SK-N-SH (cell line): ENCODE measurements around the gene NCKAP5. TPM values are rescaled to one million over a fixed set of nuclear protein-coding genes. Genes with fewer than 3 reads are reported as not detected.

ENCODE experiments used
- CTCF ChIA-PET: fragments of 300-600, 350-600 bp; formaldehyde crosslinking; extraction: SDS; loops from one replicate; lab custom pipeline; 2021; lab: Yijun Ruan, JAX
- POLR2A ChIA-PET: fragments of 350-600 bp; sonication (Branson Sonifier 250); formaldehyde crosslinking; extraction: SDS; loops from one replicate; lab custom pipeline; 2020; ENCODE audit warnings: antibody characterized with exemption, inconsistent platforms; lab: Yijun Ruan, JAX
- DNase-seq: peaks from one replicate; pipeline ENCODE4 v3.0.0; 2012
- H2AFZ ChIP-seq: fragments of 200-600 bp; sonication (generic); 2 replicates; pipeline ENCODE4 v1.8.1; 2016; ENCODE audit warnings: antibody characterized with exemption, mild to moderate bottlenecking, low read depth
- H3F3A ChIP-seq: fragments of 200-600 bp; sonication (generic); replicated peaks from 2 replicates; pipeline ENCODE3; 2016; ENCODE audit warnings: antibody characterized with exemption, mild to moderate bottlenecking; ENCODE audit not compliant: insufficient read depth
- H3K27ac ChIP-seq, 2 experiments: fragments of 200-500 bp in 1 of 2; fragments of 200-600 bp in 1 of 2; sonication (Bioruptor generic) in 1 of 2; sonication (generic), shearing (Covaris generic) in 1 of 2; 2 replicates each; pipeline versions ENCODE4 v1.5.1 to v1.6.1; 2014 to 2016; ENCODE audit warnings: low read depth in 2 of 2, inconsistent platforms in 1 of 2, low read length in 1 of 2, mild to moderate bottlenecking in 1 of 2, mixed read lengths in 1 of 2
- H3K27me3 ChIP-seq: fragments of 200-600 bp; sonication (generic), shearing (Covaris generic); 2 replicates; pipeline ENCODE4 v1.6.1; 2016; ENCODE audit warnings: mixed run types; ENCODE audit not compliant: insufficient read depth
- H3K36me3 ChIP-seq, 2 experiments: fragments of 200-500 bp in 1 of 2; fragments of 200-600 bp in 1 of 2; sonication (Bioruptor generic) in 1 of 2; sonication (generic) in 1 of 2; replicated peaks in 1 of 2; 2 replicates each; pipeline versions ENCODE3 to v1.5.1; 2014 to 2016; ENCODE audit warnings: low read length in 1 of 2, mild to moderate bottlenecking in 1 of 2; ENCODE audit not compliant: insufficient read depth in 2 of 2, control insufficient read depth in 1 of 2
- H3K4me1 ChIP-seq, 2 experiments: fragments of 200-500 bp in 1 of 2; fragments of 200-600 bp in 1 of 2; sonication (Bioruptor generic) in 1 of 2; sonication (generic), shearing (Covaris generic) in 1 of 2; 2 replicates each; pipeline versions ENCODE4 v1.5.1 to v1.6.1; 2014 to 2016; ENCODE audit warnings: low read depth in 1 of 2, low read length in 1 of 2, mixed run types in 1 of 2; ENCODE audit not compliant: insufficient read depth in 2 of 2, control insufficient read depth in 1 of 2
- H3K4me2 ChIP-seq: fragments of 200-600 bp; sonication (generic), shearing (Covaris generic); 2 replicates; pipeline ENCODE4 v1.6.1; 2017; ENCODE audit warnings: mixed run types
- H3K4me3 ChIP-seq, 2 experiments: fragments of 200-500 bp in 1 of 2; fragments of 200-600 bp in 1 of 2; sonication (Bioruptor generic) in 1 of 2; sonication (generic), shearing (Covaris generic) in 1 of 2; 2 replicates each; pipeline versions ENCODE4 v1.5.1 to v1.8.1; 2014 to 2016; ENCODE audit warnings: low read depth in 2 of 2, inconsistent platforms in 1 of 2, low read length in 1 of 2, mild to moderate bottlenecking in 1 of 2, mixed read lengths in 1 of 2, moderate library complexity in 1 of 2
- H3K79me2 ChIP-seq: fragments of 200-600 bp; sonication (generic); 2 replicates; pipeline ENCODE4 v1.8.1; 2017; ENCODE audit warnings: mild to moderate bottlenecking; ENCODE audit not compliant: insufficient read depth
- H3K9ac ChIP-seq: fragments of 200-600 bp; sonication (generic); 2 replicates; pipeline ENCODE4 v1.6.1; 2017; ENCODE audit warnings: mixed run types
- H3K9me2 ChIP-seq: fragments of 200-600 bp; sonication (generic); 2 replicates; pipeline ENCODE4 v1.6.1; 2017; ENCODE audit warnings: mixed run types
- H3K9me3 ChIP-seq: fragments of 200-600 bp; sonication (generic); 2 replicates; pipeline ENCODE4 v1.6.1; 2017; ENCODE audit warnings: mixed run types, mild to moderate bottlenecking, moderate library complexity
- H4K20me1 ChIP-seq: fragments of 200-600 bp; sonication (generic); 2 replicates; pipeline ENCODE4 v1.6.1; 2017; ENCODE audit warnings: mild to moderate bottlenecking, mixed run types; ENCODE audit not compliant: insufficient read depth
- EP300 ChIP-seq, 2 experiments: IDR thresholded peaks; 2 replicates each; pipeline versions ENCODE4 v1.4.0 to v1.6.1; 2012; ENCODE audit warnings: borderline replicate concordance in 1 of 2, low read depth in 1 of 2, low read length in 1 of 2
- EZH2phosphoT487 ChIP-seq: fragments of 200-600 bp; sonication (generic); IDR thresholded peaks from 2 replicates; pipeline ENCODE4 v1.6.1; 2017; ENCODE audit warnings: low read depth, mixed run types, mild to moderate bottlenecking, antibody characterized with exemption, moderate library complexity, borderline replicate concordance
- FOSL2 ChIP-seq: IDR thresholded peaks from 2 replicates; pipeline ENCODE4 v1.4.0; 2012; ENCODE audit warnings: low read depth, mild to moderate bottlenecking, moderate library complexity, borderline replicate concordance
- FOXJ3 ChIP-seq: sonication (generic); formaldehyde crosslinking; IDR thresholded peaks from 2 replicates; pipeline ENCODE4 v1.5.1; 2020; ENCODE audit warnings: mild to moderate bottlenecking, missing genetic modification reagents
- GABPA ChIP-seq: IDR thresholded peaks from 2 replicates; pipeline ENCODE4 v1.4.0; 2012; ENCODE audit warnings: low read depth, mild to moderate bottlenecking
- GATA2 ChIP-seq: sonication (generic); formaldehyde crosslinking; IDR thresholded peaks from 2 replicates; pipeline ENCODE4 v1.5.0; 2020; ENCODE audit warnings: mild to moderate bottlenecking, missing genetic modification reagents
- JUND ChIP-seq: IDR thresholded peaks from 2 replicates; pipeline ENCODE4 v1.4.0; 2012
- MEF2A ChIP-seq: IDR thresholded peaks from 2 replicates; pipeline ENCODE4 v1.4.0; 2012; ENCODE audit warnings: low read depth, borderline replicate concordance
- MXI1 ChIP-seq: IDR thresholded peaks from 2 replicates; pipeline ENCODE4 v1.6.1; 2012; ENCODE audit warnings: mild to moderate bottlenecking, low read depth, low read length, improper control_type of control experiment
- RAD21 ChIP-seq: IDR thresholded peaks from 2 replicates; pipeline ENCODE4 v1.6.1; 2012; ENCODE audit warnings: mild to moderate bottlenecking, low read length
- TCF12 ChIP-seq: IDR thresholded peaks from 2 replicates; pipeline ENCODE4 v1.4.0; 2012
- TEAD4 ChIP-seq: IDR thresholded peaks from 2 replicates; pipeline ENCODE4 v1.4.0; 2012; ENCODE audit warnings: mild to moderate bottlenecking, borderline replicate concordance; ENCODE audit not compliant: insufficient read depth
- WGBS: methylation state at CpG from one replicate; pipeline ENCODE4 v1.1.6; 2017; ENCODE audit warnings: low lambda C conversion rate; 5-methylcytosine and 5-hydroxymethylcytosine counted together
- polyA plus RNA-seq, 3 experiments: library from polyadenylated mRNA; depleted of rRNA; stranded (reverse); fragments of >200 nt; gene quantifications; 2 replicates each; pipeline ENCODE4 v1.2.3, GENCODE V29; 2012
- TF ChIP-seq, protein P1 (sequence below): IDR thresholded peaks from 2 replicates; pipeline ENCODE4 v1.4.0; 2012; ENCODE audit warnings: low read depth, borderline replicate concordance
- TF ChIP-seq, protein P2 (sequence below): IDR thresholded peaks from 2 replicates; pipeline ENCODE4 v1.4.0; 2012; ENCODE audit warnings: low read depth, borderline replicate concordance
- TF ChIP-seq, protein P3 (sequence below): IDR thresholded peaks from 2 replicates; pipeline ENCODE4 v1.6.1; 2012; ENCODE audit warnings: mild to moderate bottlenecking, low read depth, low read length, moderate library complexity
- TF ChIP-seq, protein P4 (sequence below): fragments of 200-600 bp; sonication (generic); IDR thresholded peaks from 2 replicates; pipeline ENCODE4 v1.6.1; 2017; ENCODE audit warnings: antibody characterized with exemption, mild to moderate bottlenecking, moderate library complexity
- TF ChIP-seq, protein P5 (sequence below): IDR thresholded peaks from 2 replicates; pipeline ENCODE4; 2012

The NCKAP5 gene
- polyA plus RNA-seq, 1 of the 3 experiments (the other 2 are of a cell fraction) = 0.02 TPM

DNA sequence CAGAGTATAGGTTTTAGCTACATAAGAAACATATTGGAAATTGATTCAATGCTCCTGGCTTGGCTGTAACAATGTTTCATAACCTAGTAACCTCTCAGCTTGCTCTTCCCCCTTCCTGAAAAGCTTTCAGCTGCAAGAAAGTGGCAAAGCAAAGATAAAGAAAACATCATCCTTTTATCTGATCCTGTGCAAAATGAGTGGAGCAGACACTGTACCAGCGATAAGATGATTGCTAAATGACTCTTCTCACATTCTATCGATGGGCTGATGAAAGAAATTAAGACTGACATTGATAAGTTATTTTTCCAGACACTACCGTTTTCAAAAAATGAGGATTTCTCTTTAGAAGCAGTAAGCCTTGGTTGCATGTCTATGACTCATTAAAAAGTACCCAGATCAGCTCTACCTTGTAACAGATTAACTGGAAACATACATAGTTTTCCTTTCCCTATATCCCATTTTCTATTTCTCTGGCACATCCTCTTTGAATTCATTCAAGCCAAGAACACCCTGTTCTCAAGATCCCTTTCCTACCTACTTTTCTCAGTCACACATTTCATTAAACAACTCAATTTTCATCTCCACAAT, 811.2 kb downstream of the NCKAP5 start:
- 0 out of 2 replicates have a peak, but pooled peaks cover 6% of the 10 kb centered on the region for H3K9me3 ChIP-seq
- peak overlapping the region; percentile 38; the same call in 1 of the 2 replicates for H3K4me2 ChIP-seq
- H4K20me1 ChIP-seq = no peaks in the 10 kb centered on the region
- peaks cover 3% of the 10 kb centered on the region for H3F3A ChIP-seq
- H3K36me3 ChIP-seq = no peaks in the 10 kb centered on the region
- H3K79me2 ChIP-seq = no peaks in the 10 kb centered on the region
- DNase-seq = peak; percentile 16
- H3K27ac ChIP-seq = peak overlapping the region in 1 of 2 experiments; percentile 56; a peak in 2 of 4 replicates
- H3K9ac ChIP-seq = no peak overlapping the region
- peak; percentile 7; the same call in 1 of the 2 replicates for TF ChIP-seq RAD21
- TF ChIP-seq TCF12 = peak; percentile 50
- TF ChIP-seq GATA2 (CRISPR knock-in tag) = peak; percentile 83
- TF ChIP-seq, protein P1, sequence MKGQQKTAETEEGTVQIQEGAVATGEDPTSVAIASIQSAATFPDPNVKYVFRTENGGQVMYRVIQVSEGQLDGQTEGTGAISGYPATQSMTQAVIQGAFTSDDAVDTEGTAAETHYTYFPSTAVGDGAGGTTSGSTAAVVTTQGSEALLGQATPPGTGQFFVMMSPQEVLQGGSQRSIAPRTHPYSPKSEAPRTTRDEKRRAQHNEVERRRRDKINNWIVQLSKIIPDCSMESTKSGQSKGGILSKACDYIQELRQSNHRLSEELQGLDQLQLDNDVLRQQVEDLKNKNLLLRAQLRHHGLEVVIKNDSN = no peak
- no peak for TF ChIP-seq TEAD4
- TF ChIP-seq, protein P2, sequence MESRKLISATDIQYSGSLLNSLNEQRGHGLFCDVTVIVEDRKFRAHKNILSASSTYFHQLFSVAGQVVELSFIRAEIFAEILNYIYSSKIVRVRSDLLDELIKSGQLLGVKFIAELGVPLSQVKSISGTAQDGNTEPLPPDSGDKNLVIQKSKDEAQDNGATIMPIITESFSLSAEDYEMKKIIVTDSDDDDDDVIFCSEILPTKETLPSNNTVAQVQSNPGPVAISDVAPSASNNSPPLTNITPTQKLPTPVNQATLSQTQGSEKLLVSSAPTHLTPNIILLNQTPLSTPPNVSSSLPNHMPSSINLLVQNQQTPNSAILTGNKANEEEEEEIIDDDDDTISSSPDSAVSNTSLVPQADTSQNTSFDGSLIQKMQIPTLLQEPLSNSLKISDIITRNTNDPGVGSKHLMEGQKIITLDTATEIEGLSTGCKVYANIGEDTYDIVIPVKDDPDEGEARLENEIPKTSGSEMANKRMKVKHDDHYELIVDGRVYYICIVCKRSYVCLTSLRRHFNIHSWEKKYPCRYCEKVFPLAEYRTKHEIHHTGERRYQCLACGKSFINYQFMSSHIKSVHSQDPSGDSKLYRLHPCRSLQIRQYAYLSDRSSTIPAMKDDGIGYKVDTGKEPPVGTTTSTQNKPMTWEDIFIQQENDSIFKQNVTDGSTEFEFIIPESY = no peak
- peak in 1 of 2 experiments; percentile 47; a peak in 1 of 4 replicates for TF ChIP-seq EP300 (IDR thresholded peaks at IDR 0.05; ENCODE audit: borderline replicate concordance in 1 of 2, low read depth in 1 of 2, low read length in 1 of 2)
- TF ChIP-seq JUND = 0 out of 2 replicates have a peak, but pooled peaks have one; percentile 32
- no peak for TF ChIP-seq EZH2phosphoT487
- TF ChIP-seq, protein P3, sequence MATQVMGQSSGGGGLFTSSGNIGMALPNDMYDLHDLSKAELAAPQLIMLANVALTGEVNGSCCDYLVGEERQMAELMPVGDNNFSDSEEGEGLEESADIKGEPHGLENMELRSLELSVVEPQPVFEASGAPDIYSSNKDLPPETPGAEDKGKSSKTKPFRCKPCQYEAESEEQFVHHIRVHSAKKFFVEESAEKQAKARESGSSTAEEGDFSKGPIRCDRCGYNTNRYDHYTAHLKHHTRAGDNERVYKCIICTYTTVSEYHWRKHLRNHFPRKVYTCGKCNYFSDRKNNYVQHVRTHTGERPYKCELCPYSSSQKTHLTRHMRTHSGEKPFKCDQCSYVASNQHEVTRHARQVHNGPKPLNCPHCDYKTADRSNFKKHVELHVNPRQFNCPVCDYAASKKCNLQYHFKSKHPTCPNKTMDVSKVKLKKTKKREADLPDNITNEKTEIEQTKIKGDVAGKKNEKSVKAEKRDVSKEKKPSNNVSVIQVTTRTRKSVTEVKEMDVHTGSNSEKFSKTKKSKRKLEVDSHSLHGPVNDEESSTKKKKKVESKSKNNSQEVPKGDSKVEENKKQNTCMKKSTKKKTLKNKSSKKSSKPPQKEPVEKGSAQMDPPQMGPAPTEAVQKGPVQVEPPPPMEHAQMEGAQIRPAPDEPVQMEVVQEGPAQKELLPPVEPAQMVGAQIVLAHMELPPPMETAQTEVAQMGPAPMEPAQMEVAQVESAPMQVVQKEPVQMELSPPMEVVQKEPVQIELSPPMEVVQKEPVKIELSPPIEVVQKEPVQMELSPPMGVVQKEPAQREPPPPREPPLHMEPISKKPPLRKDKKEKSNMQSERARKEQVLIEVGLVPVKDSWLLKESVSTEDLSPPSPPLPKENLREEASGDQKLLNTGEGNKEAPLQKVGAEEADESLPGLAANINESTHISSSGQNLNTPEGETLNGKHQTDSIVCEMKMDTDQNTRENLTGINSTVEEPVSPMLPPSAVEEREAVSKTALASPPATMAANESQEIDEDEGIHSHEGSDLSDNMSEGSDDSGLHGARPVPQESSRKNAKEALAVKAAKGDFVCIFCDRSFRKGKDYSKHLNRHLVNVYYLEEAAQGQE = no peak
- 0 out of 2 replicates have a peak, but pooled peaks have one; percentile 12 for TF ChIP-seq FOXJ3
- TF ChIP-seq MXI1 = no peak
- no peak for TF ChIP-seq FOSL2
- TF ChIP-seq, protein P4, sequence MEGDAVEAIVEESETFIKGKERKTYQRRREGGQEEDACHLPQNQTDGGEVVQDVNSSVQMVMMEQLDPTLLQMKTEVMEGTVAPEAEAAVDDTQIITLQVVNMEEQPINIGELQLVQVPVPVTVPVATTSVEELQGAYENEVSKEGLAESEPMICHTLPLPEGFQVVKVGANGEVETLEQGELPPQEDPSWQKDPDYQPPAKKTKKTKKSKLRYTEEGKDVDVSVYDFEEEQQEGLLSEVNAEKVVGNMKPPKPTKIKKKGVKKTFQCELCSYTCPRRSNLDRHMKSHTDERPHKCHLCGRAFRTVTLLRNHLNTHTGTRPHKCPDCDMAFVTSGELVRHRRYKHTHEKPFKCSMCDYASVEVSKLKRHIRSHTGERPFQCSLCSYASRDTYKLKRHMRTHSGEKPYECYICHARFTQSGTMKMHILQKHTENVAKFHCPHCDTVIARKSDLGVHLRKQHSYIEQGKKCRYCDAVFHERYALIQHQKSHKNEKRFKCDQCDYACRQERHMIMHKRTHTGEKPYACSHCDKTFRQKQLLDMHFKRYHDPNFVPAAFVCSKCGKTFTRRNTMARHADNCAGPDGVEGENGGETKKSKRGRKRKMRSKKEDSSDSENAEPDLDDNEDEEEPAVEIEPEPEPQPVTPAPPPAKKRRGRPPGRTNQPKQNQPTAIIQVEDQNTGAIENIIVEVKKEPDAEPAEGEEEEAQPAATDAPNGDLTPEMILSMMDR = no peak
- no peak for TF ChIP-seq MEF2A
- TF ChIP-seq, protein P5, sequence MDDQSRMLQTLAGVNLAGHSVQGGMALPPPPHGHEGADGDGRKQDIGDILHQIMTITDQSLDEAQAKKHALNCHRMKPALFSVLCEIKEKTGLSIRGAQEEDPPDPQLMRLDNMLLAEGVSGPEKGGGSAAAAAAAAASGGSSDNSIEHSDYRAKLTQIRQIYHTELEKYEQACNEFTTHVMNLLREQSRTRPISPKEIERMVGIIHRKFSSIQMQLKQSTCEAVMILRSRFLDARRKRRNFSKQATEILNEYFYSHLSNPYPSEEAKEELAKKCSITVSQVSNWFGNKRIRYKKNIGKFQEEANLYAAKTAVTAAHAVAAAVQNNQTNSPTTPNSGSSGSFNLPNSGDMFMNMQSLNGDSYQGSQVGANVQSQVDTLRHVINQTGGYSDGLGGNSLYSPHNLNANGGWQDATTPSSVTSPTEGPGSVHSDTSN = peak; percentile 83; the same call in 1 of the 2 replicates
- TF ChIP-seq GABPA = no peak
- peaks cover 7 to 22% of the 10 kb centered on the region in 2 experiments; a peak in 3 of 4 replicates for H3K4me1 ChIP-seq
- H2AFZ ChIP-seq = peak overlapping the region; percentile 31; the same call in 1 of the 2 replicates
- CTCF ChIA-PET = no interaction called here
- POLR2A ChIA-PET = no interaction called here
- H3K4me3 ChIP-seq = no peak overlapping the region
- no peaks in the 10 kb centered on the region for H3K27me3 ChIP-seq
- H3K9me2 ChIP-seq = no peaks in the 10 kb centered on the region
- WGBS = 0% methylated on average over 3 of the region's 3 CpGs
